ENCODE data around the gene SELENOF.

- no peak for TF ChIP-seq CTCF (IDR thresholded peaks at IDR 0.05)
- TF ChIP-seq POLR2A (IDR thresholded peaks at IDR 0.05): no peak
Observed at GRCh38 chr1:86948212-86948611, 34.3 kb upstream of the SELENOF start.
